Lung (tissue), 16 donors: ENCODE data around the gene MAN2A2. TPM values are rescaled to one million over a fixed set of nuclear protein-coding genes. Genes with fewer than 3 reads are reported as not detected.

Experiments used
- ATAC-seq: fragments of 200-7000 bp; cut with Tn5 transposase; one replicate; pipeline ENCODE4 v1.9.1; 2020; ENCODE audit warnings: moderate number of reproducible peaks; ENCODE audit not compliant: insufficient read depth, low FRiP score
- DNase-seq, 3 donors: peaks; one replicate each; pipeline ENCODE4 v3.0.0-alpha.2; 2013 to 2017
- H3K27ac ChIP-seq, 2 donors: one replicate each; pipeline ENCODE4 v1.5.1; 2013; ENCODE audit warnings: mild to moderate bottlenecking in 2 of 2, moderate library complexity in 2 of 2, control low read depth in 1 of 2, inconsistent platforms in 1 of 2, low read depth in 1 of 2, low read length in 1 of 2
- H3K27me3 ChIP-seq, 3 donors: one replicate each; pipeline ENCODE4 v1.5.1; 2013; ENCODE audit warnings: low read length in 2 of 3; ENCODE audit not compliant: control insufficient read depth in 3 of 3, insufficient read depth in 3 of 3
- H3K36me3 ChIP-seq, 4 donors: one replicate each; pipeline ENCODE4 v1.5.1; 2013; ENCODE audit warnings: low read length in 4 of 4, mild to moderate bottlenecking in 1 of 4, moderate library complexity in 1 of 4; ENCODE audit not compliant: control insufficient read depth in 4 of 4, insufficient read depth in 4 of 4
- H3K4me1 ChIP-seq, 5 donors: one replicate each; pipeline ENCODE4 v1.5.1; 2013; ENCODE audit warnings: low read length in 5 of 5, mild to moderate bottlenecking in 2 of 5, moderate library complexity in 1 of 5; ENCODE audit not compliant: control insufficient read depth in 5 of 5, insufficient read depth in 5 of 5
- H3K4me3 ChIP-seq: one replicate; pipeline ENCODE4 v1.5.1; 2013; ENCODE audit warnings: mild to moderate bottlenecking, control low read depth, moderate library complexity
- H3K9ac ChIP-seq, 2 donors: one replicate each; pipeline ENCODE4 v1.5.1; 2013; ENCODE audit warnings: low read length in 2 of 2, control low read depth in 1 of 2; ENCODE audit not compliant: insufficient read depth in 1 of 2
- H3K9me3 ChIP-seq, 4 donors: one replicate each; pipeline ENCODE4 v1.5.1; 2013; ENCODE audit warnings: low read length in 3 of 4, mild to moderate bottlenecking in 1 of 4, moderate library complexity in 1 of 4; ENCODE audit not compliant: control insufficient read depth in 4 of 4, insufficient read depth in 3 of 4
- WGBS, 2 donors: extraction: QIAGEN DNeasy Blood & Tissue Kit; methylation state at CpG; one replicate each; pipeline ENCODE4 v1.1.7; 2013; 5-methylcytosine and 5-hydroxymethylcytosine counted together
- long read RNA-seq, 5 donors: transcript quantifications; one replicate each; lab custom pipeline, GENCODE V29; 2026
- polyA plus RNA-seq, 2 donors: library from polyadenylated mRNA; stranded (reverse); fragments of 200-250 nt; gene quantifications; one replicate each; pipeline ENCODE4 v1.2.1, GENCODE V29; 2013
- total RNA-seq, 2 donors: library from RNA; depleted of rRNA in 1 of 2; stranded (reverse); fragments of >200 nt in 1 of 2; gene quantifications; one replicate each; pipeline ENCODE4 v1.2.1, GENCODE V29; 2014 to 2021
- TF ChIP-seq, protein P1 (sequence below): IDR thresholded peaks from 2 replicates; pipeline ENCODE4 v1.5.1; 2012; ENCODE audit warnings: mild to moderate bottlenecking; ENCODE audit errors: control extremely low read depth, extremely low read depth
- donor health status: control.
- donor health status: control.
- donor health status: Bipolar disorder and iron deficiency.
- donor health status: healthy.
- donor health status: DM: yes; HTN: yes; CAD: no.

Gene MAN2A2
- total RNA-seq = 10 to 100 TPM; 34.1 to 80.6 TPM
- 10 to 100 TPM; 39.7 to 82.9 TPM for polyA plus RNA-seq
- long read RNA-seq, donor 1, partial matches to known transcripts = 0 of 1 reads
- long read RNA-seq, donor 1, other reads (novel, unspliced or antisense) = 0 of 1 reads
- long read RNA-seq, donor 2 = 0 reads
- long read RNA-seq, donor 3, partial matches to known transcripts = 0 of 1 reads
- long read RNA-seq, donor 3, other reads (novel, unspliced or antisense) = 0 of 1 reads
- long read RNA-seq, donor 4 = 0 reads
- long read RNA-seq, donor 5, partial matches to known transcripts = 0 of 1 reads
- long read RNA-seq, donor 5, other reads (novel, unspliced or antisense) = 0 of 1 reads

DNA sequence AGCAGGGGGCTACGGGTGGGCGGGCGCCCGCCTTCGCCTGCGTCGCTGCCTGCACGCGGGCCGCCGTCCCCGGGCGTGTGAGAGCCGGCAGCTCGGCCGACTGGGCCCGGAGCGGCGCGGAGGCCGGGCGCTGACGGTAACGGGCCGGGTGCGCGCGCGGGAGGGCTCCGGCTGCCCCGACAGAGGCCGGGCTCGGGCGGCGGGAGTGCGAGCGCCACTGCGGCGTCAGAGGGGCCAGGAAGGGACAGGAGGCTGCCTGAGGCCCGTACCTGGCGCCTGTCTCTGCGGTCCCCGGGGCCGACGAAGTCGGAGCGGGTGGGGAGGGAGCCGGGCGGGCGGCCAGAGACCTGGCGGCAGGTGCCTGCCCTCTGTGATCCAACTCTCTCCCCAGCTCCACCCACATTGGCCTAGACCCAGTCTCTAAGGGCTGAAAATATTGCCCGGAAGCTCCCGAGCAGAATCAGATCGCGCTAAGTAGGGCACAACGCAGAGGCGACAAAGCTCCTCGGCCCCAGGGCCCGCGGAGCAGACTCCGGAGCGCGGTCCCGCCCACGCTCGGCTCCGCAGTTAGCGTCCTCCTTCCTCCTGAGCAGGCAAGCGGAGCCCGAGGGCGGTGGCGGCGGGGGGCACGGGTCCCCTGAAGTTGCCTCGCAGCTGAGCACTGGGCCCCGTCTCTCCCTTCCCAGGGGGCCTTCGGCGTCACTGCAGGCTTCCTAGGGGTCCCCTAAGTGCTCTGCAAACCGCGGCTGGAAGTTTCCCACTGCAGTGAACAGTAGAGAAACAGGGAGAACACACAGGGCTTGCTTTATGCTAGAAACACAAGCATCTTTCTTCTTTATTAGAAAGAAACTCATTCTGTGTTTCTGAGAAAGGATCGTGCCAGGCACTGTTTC, at the start of gene MAN2A2:
TSS of gene MAN2A2 (plus strand) at position 463 of the 893 bp plus-strand sequence. CDS start 906 bp downstream, outside the sequence.
- peak; percentile 61 to 66 (median 63) for DNase-seq
- peak; percentile 56 for ATAC-seq

DNA sequence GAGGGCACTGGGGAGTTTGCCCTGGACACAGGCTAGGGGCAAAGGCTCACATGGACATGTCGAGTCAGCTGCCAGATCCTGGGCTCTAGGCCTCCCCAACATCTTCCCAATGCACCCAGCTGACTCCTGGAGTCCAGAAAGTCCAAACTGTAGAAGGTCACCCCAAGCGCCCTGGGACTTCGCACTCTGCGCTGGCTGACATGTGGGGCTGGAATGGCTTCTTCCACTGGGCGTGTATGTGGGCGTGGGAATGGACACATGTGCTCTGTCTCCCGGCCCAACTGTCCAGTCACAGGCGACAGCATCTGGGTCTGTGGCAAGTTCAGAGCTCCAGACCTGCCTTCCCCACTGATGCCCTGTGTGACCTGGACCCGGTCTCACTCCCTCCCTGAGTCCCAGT, 48.0 kb upstream of the MAN2A2 start:
- Histone ChIP-seq H3K9ac (no peak overlapping the region), H3K4me1 (peaks cover 0 to 7% (median 0%) of the 10 kb centered on the region in 5 donors), H3K9me3 (no peaks in the 10 kb centered on the region), H3K36me3 (no peaks in the 10 kb centered on the region), H3K4me3 (no peak overlapping the region), H3K27ac (no peak overlapping the region), H3K27me3 (no peaks in the 10 kb centered on the region)
- TF ChIP-seq, protein P1, sequence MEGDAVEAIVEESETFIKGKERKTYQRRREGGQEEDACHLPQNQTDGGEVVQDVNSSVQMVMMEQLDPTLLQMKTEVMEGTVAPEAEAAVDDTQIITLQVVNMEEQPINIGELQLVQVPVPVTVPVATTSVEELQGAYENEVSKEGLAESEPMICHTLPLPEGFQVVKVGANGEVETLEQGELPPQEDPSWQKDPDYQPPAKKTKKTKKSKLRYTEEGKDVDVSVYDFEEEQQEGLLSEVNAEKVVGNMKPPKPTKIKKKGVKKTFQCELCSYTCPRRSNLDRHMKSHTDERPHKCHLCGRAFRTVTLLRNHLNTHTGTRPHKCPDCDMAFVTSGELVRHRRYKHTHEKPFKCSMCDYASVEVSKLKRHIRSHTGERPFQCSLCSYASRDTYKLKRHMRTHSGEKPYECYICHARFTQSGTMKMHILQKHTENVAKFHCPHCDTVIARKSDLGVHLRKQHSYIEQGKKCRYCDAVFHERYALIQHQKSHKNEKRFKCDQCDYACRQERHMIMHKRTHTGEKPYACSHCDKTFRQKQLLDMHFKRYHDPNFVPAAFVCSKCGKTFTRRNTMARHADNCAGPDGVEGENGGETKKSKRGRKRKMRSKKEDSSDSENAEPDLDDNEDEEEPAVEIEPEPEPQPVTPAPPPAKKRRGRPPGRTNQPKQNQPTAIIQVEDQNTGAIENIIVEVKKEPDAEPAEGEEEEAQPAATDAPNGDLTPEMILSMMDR = no peak
- WGBS, 2 donors = 88 to 94% methylated on average over 9 of the region's 9 CpGs
- no peak for DNase-seq
- ATAC-seq = no peak

More for the DNA sequence above, at the start of gene MAN2A2:
- Histone ChIP-seq H3K36me3 (peaks cover 4 to 29% (median 20%) of the 10 kb centered on the region in 4 donors), H3K27ac (peak within 1 kb of the TSS; percentile 94 to 95), H3K4me3 (peak within 1 kb of the TSS; percentile 80), H3K9ac (peak within 1 kb of the TSS; percentile 41 to 81), H3K9me3 (no peaks in the 10 kb centered on the region), H3K27me3 (no peaks in the 10 kb centered on the region), H3K4me1 (peaks cover 0 to 10% (median 3%) of the 10 kb centered on the region in 5 donors)
- TF ChIP-seq, protein P1 = no peak
- WGBS, 2 donors = 0 to 1% methylated on average over 69 to 81 of the region's 81 CpGs

DNA sequence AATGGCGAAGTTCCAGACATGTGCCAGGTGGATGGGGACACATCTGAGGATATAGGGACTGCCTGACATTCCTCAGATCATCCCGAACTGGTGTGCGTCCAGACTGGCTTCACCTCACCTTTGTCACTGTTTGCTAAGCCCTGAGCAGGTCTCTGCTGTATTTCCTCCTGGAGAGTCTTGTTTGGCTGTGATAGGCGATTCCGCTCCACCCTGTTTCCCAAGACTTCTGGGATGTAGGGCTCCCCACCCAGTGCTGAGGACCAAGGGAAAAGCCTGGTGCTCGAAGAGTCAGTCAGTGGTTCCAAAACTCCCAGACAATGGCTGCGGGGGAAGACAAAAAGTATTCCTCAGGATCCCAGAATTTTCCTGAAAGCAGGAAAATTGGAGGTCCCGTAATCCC, 45.8 kb upstream of the MAN2A2 start:
- no peak for ATAC-seq
- WGBS, 2 donors = 92 to 95% methylated on average over 8 of the region's 8 CpGs
- Histone ChIP-seq H3K36me3 (no peaks in the 10 kb centered on the region), H3K9me3 (no peaks in the 10 kb centered on the region), H3K4me1 (peaks cover 0 to 10% (median 0%) of the 10 kb centered on the region in 5 donors), H3K9ac (no peak overlapping the region), H3K27me3 (no peaks in the 10 kb centered on the region), H3K27ac (no peak overlapping the region), H3K4me3 (no peak overlapping the region)
- TF ChIP-seq, protein P1 = no peak
- no peak for DNase-seq
